T-helper 1 cell (primary cell): Measurements from ENCODE around the gene OSTF1.

Experiments
- DNase-seq, 5 donors: peaks; one replicate each; pipeline ENCODE4 v3.0.0-alpha.2; 2012 to 2020

OSTF1 gene

GRCh38 chr9:75085640-75086039 is 2.7 kb upstream of the OSTF1 start:
- DNase-seq, result no peak

- peak in 1 of 5 donors; percentile 6 for DNase-seq
Measured at GRCh38 chr9:75086541-75087288, 1.6 kb upstream of the OSTF1 start.

DNA sequence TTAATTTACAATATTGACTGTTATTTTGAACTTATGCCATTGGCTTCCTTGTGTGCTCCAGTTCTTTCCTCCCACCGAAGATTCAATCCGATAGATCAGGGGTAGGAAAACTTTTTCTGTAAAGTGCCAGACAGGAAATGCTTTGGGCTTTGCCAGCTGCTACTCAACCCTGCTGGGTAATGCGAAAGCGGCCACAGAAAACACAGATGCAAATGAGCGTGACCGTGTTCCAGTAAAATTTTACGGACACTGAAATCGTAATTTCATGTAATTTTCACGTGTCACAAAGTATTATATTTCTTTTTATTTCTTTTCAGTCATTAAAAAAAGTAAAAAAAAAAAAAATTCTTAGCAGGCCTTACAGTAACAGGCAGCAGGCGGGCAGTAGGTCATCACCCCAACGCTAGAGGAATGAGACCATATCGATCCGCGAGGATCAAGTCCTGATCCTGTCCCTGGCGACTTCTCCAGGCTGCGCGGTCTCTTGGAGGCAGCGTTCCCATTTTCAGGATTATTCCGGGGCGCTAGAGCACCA is 958 bp upstream of the OSTF1 start:
- DNase-seq, result peak in 4 of 5 donors; percentile 37 to 67 (median 42)

DNA sequence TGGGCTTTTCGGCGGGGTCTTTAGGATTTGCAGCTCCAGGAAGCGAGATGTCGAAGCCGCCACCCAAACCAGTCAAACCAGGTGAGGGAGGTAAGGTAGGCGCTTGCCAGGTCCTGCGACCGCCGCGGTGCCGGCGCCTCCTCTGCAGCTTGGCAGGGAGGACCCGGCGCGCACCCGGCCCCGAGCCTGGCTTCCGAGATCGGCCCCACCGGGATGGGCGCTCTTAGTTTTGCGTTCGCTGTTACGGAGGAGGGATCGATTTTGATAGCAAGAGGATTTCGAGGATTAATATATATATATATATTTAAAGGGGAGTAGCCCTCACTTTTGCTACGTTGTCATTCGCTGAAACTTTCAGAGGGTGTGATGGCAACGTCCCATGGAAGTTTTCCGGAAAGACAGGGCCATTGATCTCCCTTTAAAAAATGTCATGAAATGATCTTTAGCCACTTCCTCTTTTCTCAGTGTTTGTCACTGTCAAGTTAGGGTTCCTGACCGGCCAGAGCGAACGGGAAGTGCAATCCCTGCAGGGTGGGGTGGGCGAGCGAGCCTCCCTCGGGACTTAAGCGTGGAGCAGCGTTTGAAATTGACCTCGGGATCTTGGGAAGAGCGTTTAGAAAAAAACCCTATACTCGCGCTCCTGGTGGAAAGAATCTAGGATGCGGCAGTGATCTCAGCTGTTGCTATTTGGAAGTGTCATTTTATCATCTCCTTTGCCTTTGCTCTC is 495 bp downstream of the OSTF1 start:
- peak in 1 of 5 donors; percentile 32 for DNase-seq

GRCh38 chr9:75089373-75089766 is 1.1 kb downstream of the OSTF1 start:
- peak in 1 of 5 donors; percentile 25 for DNase-seq

- DNase-seq, result no peak
Measured at GRCh38 chr9:75090579-75090978, 2.3 kb downstream of the OSTF1 start.

DNA sequence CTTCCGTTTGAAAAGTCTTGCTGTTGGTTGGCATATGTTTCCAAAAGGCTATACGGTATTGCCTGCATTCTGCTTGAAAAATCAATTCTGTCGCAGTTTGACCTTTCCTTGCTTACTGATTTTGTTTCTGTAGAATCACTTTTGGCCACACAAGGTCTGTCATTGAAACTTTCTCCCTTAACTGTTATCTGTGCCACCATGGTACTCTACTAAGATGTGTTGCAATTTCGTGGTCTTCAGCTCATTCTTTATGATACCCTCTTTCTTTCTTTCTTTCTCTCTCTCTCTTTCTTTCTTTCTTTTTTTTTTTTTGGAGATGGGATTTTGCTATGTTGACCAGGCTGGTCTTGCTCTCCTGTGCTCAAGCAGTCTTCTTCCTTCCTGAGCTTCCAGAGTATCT is 4.5 kb downstream of the OSTF1 start:
- no peak for DNase-seq

DNA sequence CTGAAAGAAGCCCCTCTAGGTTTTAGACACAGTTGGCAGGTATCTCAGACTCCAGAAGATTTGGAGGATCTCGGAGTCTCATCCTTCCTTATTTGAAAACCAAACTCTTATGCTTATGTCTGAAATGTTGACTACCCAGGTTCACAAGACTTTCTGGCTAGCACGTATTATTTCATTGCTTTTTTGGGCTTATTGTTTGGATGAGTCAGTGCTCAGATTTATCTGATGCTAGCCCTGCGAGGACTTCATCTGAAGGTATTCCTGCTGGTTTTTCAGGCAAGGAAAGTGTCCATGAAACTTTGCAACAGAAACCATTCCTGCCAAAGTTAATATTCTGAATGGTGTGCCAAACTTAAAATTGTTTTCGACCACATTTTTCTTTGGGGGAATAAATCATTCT is 8.5 kb downstream of the OSTF1 start:
- no peak for DNase-seq

DNA sequence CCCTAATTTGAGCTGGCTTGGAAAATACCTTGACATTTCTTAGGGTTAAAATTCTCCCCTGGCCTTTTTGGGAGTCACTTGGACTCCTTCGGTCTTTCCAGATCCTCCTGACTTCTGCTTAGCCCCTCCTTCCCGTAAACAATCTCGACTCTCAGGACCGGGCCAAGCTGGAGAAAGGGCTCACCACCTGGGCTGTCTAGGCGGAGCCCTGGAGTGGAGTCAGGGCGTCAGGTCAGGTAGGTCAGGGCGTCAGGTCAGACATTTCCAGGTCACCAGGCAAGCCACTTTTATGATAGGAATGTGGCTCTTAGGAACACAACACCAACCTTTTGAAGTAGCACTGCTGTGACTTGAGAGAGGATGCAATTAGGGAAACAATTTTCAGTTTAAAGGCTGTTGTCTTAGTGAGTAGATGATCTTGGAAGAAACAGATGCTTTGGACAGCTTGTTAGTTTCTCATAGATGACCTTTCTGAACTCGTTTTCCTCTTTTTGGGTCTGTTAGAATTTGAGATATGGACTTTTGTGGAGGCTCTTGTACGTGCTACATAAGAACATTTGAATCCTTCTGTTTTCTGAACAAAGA is 12.8 kb downstream of the OSTF1 start:
- DNase-seq, result no peak

- DNase-seq, result no peak
Measured at GRCh38 chr9:75102177-75102790, 14.0 kb downstream of the OSTF1 start.

- DNase-seq, result no peak
Measured at GRCh38 chr9:75104607-75105006, 16.3 kb downstream of the OSTF1 start.

DNA sequence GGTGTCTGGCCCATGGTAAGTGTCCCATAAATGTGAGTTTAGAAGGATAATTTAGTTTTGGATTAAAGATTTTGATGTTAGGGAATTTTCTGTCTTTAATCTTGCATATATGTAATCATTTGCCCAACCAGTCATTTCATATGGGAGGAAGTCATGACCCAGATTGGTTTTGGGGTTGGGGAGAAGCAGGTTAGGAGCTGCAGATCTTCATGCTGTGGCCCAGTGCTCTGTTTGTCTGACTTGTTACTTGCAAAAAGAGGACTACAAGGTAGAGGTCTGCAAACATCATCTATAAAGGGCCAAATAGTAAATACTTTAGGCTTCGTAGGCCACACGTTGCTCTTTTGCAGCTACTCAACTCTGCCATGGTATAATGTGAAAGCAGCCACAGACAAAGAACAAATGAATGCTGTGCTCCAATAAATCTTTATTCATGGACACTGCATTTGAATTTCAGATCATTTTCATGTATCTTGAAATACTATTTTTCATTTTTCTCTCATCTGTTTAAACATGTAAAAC is 16.8 kb downstream of the OSTF1 start:
- DNase-seq, result no peak

GRCh38 chr9:75105841-75106240 is 17.5 kb downstream of the OSTF1 start:
- DNase-seq, result no peak

DNA sequence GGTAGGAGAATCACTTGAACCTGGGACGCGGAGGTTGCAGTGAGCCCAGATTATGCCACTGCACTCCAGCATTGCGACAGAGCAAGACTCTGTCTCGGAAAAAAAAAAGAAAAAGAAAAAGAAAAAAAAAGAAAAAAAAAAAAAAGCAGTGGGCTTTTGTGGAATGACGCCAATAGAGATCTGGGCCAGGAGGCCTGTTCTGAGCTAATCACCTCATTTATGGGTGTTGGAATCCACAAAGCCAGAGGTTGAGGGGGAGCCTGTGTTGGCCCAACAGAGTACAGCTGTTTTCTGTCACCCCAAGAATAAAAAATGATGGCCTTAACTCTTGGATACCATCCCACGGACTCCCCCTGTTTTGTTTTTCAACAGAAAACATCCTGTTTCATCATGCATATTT is 18.5 kb downstream of the OSTF1 start:
- no peak for DNase-seq

GRCh38 chr9:75108571-75108970 is 20.3 kb downstream of the OSTF1 start:
- DNase-seq, result no peak

DNA sequence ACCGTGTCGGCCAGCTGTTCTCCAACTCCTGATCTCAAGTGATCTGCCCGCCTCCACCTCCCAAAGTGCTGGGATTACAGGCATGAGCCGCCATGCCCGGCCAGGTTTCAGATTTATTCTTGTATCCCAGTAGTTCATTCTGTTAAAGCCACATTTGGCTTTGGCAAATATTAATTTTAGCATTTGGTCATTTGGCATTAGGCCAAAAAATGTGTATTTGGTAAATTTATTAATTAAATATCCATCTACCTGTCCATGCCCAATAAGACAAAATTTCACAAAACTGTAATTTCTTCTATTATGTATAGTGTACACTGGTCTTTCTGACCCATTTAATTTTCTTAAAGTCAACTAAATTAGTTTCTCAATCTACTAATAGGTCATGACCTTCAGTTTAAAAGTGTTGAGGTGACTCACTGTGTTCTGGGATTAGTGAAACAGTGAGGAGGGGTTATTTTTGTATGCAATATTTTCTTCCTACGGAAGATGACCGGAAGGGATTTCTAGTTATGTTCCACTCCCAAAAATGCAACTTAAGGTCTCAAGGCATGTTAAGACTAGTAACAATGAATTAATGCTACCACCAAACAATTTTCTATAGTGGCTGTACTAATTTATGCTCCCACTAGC is 21.0 kb downstream of the OSTF1 start:
- DNase-seq, result no peak

GRCh38 chr9:75111019-75111622 is 22.8 kb downstream of the OSTF1 start:
- DNase-seq, result no peak

DNA sequence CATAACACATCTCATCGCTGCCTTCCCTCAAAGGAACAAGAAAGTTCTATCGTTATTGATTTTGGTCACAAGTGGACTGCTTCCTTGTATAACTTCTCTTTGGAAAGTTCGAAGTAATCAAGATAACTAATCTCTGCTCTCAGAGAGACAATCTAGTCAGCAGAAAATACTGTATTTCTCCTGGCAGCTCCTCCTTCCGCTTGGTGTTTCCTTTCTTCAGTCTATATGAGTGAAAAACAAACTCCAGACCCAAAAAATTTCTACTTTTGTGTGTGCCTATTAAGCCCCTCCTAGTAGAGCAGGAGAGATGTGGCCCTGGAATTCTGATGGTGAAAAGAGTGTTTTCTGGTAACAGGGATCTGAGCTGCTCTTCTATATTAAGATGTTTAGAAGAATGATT is 24.5 kb downstream of the OSTF1 start:
- DNase-seq, result no peak

GRCh38 chr9:75116306-75116705 is 28.0 kb downstream of the OSTF1 start:
- no peak for DNase-seq

GRCh38 chr9:75117564-75117963 is 29.2 kb downstream of the OSTF1 start:
- peak in 1 of 5 donors; percentile 34 for DNase-seq

GRCh38 chr9:75120686-75121085 is 32.4 kb downstream of the OSTF1 start:
- no peak for DNase-seq
